Ectodermal cell (in vitro differentiated cells): ENCODE results near the gene OXGR1.
"Not testable (repeated sequence)": the region's sequence is repeated elsewhere in the genome, so short reads cannot be mapped to it uniquely, and the experiment has no call there.

Source experiments
- H3K27ac ChIP-seq: 2 replicates; pipeline ENCODE4 v1.7.0; 2013; ENCODE audit warnings: mild to moderate bottlenecking, low read depth, low read length; ENCODE audit not compliant: insufficient read depth, poor library complexity, severe bottlenecking
- H3K27me3 ChIP-seq: 2 replicates; pipeline ENCODE4 v1.7.0; 2013; ENCODE audit warnings: mild to moderate bottlenecking, low read length; ENCODE audit not compliant: insufficient read depth, control insufficient read depth, poor library complexity, severe bottlenecking
- H3K36me3 ChIP-seq: one replicate; pipeline ENCODE4 v1.7.0; 2013; ENCODE audit warnings: low read length; ENCODE audit not compliant: control insufficient read depth, insufficient read depth
- H3K4me1 ChIP-seq: one replicate; pipeline ENCODE4 v1.7.0; 2013; ENCODE audit warnings: low read length; ENCODE audit not compliant: control insufficient read depth, insufficient read depth
- H3K4me3 ChIP-seq: 2 replicates; pipeline ENCODE4 v1.7.0; 2013; ENCODE audit warnings: low read depth, low read length, control low read depth; ENCODE audit not compliant: insufficient read depth
- H3K9me3 ChIP-seq: 2 replicates; pipeline ENCODE4 v1.7.0; 2013; ENCODE audit warnings: mild to moderate bottlenecking, low read length, moderate library complexity; ENCODE audit not compliant: control insufficient read depth
- WGBS, 2 experiments: methylation state at CpG; one replicate each; pipeline ENCODE4 v1.1.7; 2013; ENCODE audit warnings: missing lambda C conversion rate in 2 of 2; 5-methylcytosine and 5-hydroxymethylcytosine counted together

Gene OXGR1

DNA sequence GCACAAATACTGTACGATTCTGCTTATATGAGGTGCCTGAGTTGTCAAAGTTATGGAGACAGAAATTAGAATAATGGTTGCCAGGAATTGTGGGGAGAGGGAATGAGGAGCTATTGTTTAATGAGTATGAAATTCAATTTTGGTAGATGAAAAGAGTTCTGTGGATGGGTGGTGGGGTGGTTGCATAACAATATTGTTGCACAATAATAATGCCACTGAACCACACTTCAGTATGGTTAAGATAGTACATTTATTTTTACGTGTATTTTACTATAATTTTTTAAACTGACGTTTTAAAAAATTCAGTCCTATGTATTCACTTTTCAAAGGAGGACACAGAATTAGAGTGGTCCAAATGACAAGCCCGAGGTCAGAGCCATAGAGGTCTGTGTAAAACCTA is 1.8 kb upstream of the OXGR1 start:
- H3K9me3 ChIP-seq, result no peaks in the 10 kb centered on the region
- H3K36me3 ChIP-seq, result no peaks in the 10 kb centered on the region
- peaks cover 59% of the 10 kb centered on the region for H3K27me3 ChIP-seq
- no peak overlapping the region for H3K27ac ChIP-seq
- 82 to 91% methylated on average over 3 of the region's 4 CpGs for WGBS, 2 experiments
- peaks cover 6% of the 10 kb centered on the region for H3K4me1 ChIP-seq
- no peak overlapping the region for H3K4me3 ChIP-seq

DNA sequence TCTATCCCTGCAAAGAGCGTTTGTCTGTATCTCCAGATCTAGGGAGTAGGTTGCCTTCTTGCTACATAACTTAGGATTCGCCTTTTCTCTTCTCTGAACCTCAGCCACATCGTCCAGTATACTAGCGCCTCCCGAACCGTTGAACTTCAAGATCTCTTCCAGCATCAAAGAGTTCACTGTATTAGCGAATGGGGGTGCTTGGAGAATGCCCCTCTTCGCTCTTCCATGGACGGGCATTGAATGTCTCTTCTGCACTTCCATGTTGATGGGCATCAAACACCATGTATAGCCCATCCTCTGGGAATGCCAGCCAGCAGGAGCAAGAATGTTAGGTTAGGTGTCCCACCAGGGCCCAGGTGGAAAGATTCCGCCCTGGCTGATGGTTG is 575 bp upstream of the OXGR1 start:
- H3K4me1 ChIP-seq, result peaks cover 6% of the 10 kb centered on the region
- WGBS, 2 experiments, result 64 to 67% methylated on average over 10 of the region's 10 CpGs
- H3K27ac ChIP-seq, result no peak overlapping the region
- peak overlapping the region; percentile 37 for H3K4me3 ChIP-seq
- H3K9me3 ChIP-seq, result no peaks in the 10 kb centered on the region
- peaks cover 59% of the 10 kb centered on the region for H3K27me3 ChIP-seq
- no peaks in the 10 kb centered on the region for H3K36me3 ChIP-seq

DNA sequence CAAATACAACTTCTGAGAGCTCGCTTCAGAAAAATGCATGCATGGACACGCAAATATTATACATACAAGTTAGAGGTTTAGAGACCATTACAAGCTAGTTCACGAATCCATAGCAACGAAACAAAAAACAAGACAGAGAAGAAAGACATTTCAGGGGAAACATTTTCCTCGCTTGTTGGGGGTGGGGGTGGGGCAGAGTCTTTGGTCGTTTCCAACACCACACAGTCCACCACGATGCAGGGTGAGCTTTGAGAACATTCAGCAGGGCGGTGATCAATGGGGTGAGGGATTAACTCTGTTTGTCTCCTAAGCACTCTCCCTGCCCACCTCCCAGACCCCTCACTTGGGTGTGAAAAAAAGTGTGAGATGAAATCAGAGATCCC is 651 bp downstream of the OXGR1 start:
- Histone ChIP-seq H3K27me3 (peaks cover 51% of the 10 kb centered on the region), H3K36me3 (no peaks in the 10 kb centered on the region), H3K27ac (no peak overlapping the region), H3K4me3 (peak overlapping the region; percentile 37), H3K9me3 (no peaks in the 10 kb centered on the region), H3K4me1 (peaks cover 6% of the 10 kb centered on the region)
- 42 to 66% methylated on average over 3 to 8 of the region's 8 CpGs for WGBS, 2 experiments

DNA sequence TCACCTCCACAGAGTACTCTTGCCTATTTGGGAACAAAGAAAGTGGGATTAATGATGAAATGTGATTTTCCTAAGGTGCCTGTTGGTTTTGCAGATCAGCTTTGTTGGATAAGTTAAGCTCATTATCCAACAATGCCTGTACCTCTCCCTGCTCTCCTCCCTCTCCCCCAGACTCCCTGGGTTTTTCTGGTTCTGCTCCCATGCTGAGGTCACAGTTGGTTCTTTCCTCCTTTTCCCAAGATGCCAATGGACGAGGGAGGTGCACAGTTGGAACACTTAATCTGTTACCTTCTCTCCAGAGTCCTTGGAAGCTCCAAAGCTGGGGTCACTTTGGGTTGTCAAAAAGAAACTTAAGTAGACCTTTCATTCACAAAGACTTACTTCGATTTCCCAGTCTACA is 1.6 kb downstream of the OXGR1 start:
- Histone ChIP-seq H3K36me3 (no peaks in the 10 kb centered on the region), H3K4me3 (no peak overlapping the region), H3K27ac (no peak overlapping the region), H3K4me1 (peaks cover 6% of the 10 kb centered on the region), H3K27me3 (peaks cover 41% of the 10 kb centered on the region), H3K9me3 (no peaks in the 10 kb centered on the region)
- 48 to 81% methylated on average over 1 of the region's 2 CpGs for WGBS, 2 experiments

DNA sequence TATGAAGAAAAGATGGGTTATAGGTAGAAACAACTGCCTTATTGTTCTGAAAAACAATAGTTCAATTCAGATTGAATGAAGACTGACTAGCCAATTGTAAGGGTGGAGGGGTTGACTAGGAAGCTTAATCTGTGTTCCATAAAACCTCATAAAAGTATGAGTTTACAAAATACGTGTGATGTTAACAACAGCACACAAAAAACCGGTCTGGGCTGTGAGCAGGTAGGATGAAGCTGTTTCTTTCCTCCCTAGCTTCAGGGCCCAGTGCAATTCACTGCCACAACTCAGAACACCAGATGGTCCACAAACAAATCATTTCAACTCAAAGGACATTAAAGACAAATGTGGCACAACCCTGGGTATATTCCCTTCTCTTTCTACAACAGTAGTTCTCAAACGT is 3.2 kb downstream of the OXGR1 start:
- Histone ChIP-seq H3K36me3 (no peaks in the 10 kb centered on the region), H3K4me3 (no peak overlapping the region), H3K27me3 (peaks cover 30% of the 10 kb centered on the region), H3K27ac (no peak overlapping the region), H3K4me1 (peaks cover 6% of the 10 kb centered on the region), H3K9me3 (no peaks in the 10 kb centered on the region)
- 91 to 97% methylated on average over 2 to 3 of the region's 3 CpGs for WGBS, 2 experiments

DNA sequence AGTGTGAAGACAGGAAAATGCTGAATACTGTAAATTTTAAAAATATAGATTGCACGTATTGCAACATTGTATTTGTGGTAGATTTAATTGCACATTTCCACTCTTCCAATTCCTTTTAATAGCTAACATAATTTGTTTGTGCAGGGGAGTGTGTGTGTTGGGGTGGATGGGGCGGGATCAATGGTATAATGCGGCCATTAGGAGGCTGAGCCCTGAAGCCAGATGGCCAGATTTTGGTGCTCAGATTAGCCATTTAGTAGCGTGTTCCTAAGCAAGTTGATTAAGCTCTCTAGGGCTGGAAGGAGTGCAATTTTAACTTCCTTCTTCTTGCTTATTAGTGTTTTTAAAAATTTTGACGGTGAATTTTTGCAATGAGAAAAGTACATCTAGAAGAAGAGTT is 5.8 kb downstream of the OXGR1 start:
- Histone ChIP-seq H3K4me3 (no peak overlapping the region), H3K27me3 (peaks cover 4% of the 10 kb centered on the region), H3K4me1 (peaks cover under 1% of the 10 kb centered on the region), H3K36me3 (no peaks in the 10 kb centered on the region), H3K27ac (no peak overlapping the region), H3K9me3 (no peaks in the 10 kb centered on the region)
- WGBS, 2 experiments, result 94 to 97% methylated on average over 5 of the region's 5 CpGs

DNA sequence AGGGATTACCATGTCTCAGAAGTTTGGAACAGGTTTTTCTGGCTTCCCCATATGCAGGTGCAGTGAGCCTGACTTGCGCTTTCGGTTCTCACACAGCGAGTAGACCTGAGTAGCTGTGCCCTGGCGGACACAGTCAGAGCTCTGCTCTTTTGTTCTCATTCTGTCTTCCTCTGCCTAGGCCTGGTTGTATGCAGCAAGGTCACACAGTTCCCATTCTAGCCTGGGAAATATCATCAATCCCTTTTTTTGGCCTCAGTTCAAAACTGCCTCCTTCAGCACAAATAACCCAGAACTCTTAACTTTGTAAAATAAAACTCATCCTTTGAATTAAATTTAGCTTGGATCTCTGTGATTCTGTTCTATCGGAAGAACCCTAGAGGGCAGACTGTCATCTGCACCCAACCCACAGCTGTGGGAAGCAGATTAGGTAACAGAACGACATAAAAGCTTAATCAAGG is 10.2 kb downstream of the OXGR1 start:
- Histone ChIP-seq H3K27ac (no peak overlapping the region), H3K4me3 (no peak overlapping the region), H3K4me1 (no peaks in the 10 kb centered on the region), H3K27me3 (no peaks in the 10 kb centered on the region), H3K9me3 (no peaks in the 10 kb centered on the region), H3K36me3 (no peaks in the 10 kb centered on the region)
- 54 to 61% methylated on average over 6 of the region's 6 CpGs for WGBS, 2 experiments

DNA sequence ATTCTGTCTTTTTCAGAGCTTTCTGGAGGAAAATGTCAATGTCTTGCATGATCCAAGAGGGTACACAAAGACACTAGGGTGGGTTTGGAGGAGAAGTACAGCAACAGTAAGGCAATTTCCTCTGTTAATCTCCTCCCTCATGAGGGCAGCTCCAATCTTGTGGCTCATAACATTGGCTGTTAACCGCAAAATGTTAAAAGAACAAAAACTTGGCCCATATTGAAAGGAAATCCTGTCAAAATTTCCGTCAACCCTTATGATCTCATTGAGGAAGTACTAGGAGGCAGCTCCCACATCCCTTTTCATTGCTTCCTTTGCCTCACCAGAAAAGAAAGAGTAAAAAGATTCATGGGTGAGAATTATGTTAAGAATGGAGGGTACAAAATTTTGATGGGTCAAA is 11.6 kb downstream of the OXGR1 start:
- H3K4me1 ChIP-seq, result no peaks in the 10 kb centered on the region
- H3K27me3 ChIP-seq, result no peaks in the 10 kb centered on the region
- WGBS, 2 experiments, result 87 to 90% methylated on average over 2 of the region's 2 CpGs
- no peak overlapping the region for H3K27ac ChIP-seq
- no peaks in the 10 kb centered on the region for H3K36me3 ChIP-seq
- H3K9me3 ChIP-seq, result no peaks in the 10 kb centered on the region
- no peak overlapping the region for H3K4me3 ChIP-seq

DNA sequence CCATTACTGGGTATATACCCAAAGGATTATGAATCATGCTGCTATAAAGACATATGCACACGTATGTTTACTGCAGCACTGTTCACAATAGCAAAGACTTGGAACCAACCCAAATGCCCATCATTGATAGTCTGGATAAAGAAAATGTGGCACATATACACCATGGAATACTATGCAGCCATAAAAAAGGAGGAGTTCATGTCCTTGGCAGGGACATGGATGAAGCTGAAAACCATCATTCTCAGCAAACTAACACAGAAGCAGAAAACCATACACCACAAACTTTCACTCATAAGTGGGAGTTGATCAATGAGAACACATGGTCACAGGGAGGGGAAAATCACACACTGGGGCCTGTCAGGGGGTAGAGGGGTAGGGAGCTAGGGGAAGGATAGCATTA is 14.4 kb downstream of the OXGR1 start:
- H3K4me3 ChIP-seq, H3K27me3 ChIP-seq, H3K9me3 ChIP-seq, H3K4me1 ChIP-seq, H3K36me3 ChIP-seq, H3K27ac ChIP-seq: not testable (repeated sequence)
- WGBS, 2 experiments, result 85 to 100% methylated on average over 1 of the region's 1 CpG

DNA sequence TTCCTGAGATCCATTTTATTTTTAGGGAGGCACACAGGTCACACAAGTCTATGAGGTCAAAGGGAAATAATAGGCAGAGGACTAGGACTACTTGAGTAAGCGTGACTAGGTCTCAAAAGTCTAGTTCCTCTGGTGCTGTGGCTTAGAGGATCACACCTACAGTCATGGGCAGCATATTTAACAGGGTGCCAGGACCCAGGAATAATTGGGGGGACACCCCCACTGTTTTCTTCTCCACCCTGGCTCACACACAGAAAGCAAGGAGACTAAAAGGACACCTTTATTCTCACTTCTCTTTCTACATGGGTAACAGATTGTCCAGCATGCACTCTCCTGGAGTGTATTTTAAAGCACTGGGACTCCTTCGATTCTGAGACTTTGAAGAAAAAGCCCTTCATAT is 26.2 kb downstream of the OXGR1 start:
- Histone ChIP-seq H3K36me3 (no peaks in the 10 kb centered on the region), H3K4me3 (no peak overlapping the region), H3K4me1 (no peaks in the 10 kb centered on the region), H3K27ac (no peak overlapping the region), H3K9me3 (no peaks in the 10 kb centered on the region), H3K27me3 (no peaks in the 10 kb centered on the region)
- 91% methylated on average over 2 of the region's 2 CpGs for WGBS, 2 experiments

DNA sequence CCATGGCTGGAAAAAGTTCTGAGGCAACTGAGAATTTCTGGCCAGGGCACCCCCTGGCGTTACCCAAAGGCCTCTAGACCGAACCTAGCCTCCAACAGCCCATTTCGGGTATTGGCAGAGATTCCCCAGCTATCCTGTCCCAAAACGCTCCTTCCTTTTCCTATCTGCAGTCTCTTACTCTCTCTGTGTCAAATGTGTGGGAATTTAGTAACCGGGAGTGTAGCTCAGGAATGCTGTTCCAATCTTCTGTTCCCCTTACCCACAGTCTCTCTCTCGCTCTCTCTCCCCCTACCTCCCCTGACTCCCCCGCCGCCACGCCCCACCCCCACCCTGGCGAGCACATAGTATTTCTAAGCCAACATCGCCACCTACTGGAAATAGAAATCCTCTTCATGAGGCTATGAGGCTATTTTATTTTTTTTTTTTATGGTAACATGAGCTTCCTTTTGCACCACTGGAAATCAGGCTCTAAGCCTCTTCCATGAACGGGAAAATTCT is 27.0 kb downstream of the OXGR1 start:
- Histone ChIP-seq H3K36me3 (no peaks in the 10 kb centered on the region), H3K27me3 (no peaks in the 10 kb centered on the region), H3K4me3 (no peak overlapping the region), H3K9me3 (no peaks in the 10 kb centered on the region), H3K27ac (no peak overlapping the region), H3K4me1 (no peaks in the 10 kb centered on the region)
- 91 to 92% methylated on average over 6 to 7 of the region's 12 CpGs for WGBS, 2 experiments
